ENCODE data around the gene PLXNA2.

Gene PLXNA2

GRCh38 chr1:208047975-208048374 is 196.2 kb downstream of the PLXNA2 start:
- FAIRE-seq, result no peak
- TF ChIP-seq TAF1 (IDR thresholded peaks at IDR 0.05; ENCODE audit: low read depth, low read length) (no peak), PAX5 (IDR thresholded peaks at IDR 0.05; ENCODE audit: insufficient read depth, low read length, severe bottlenecking) (no peak), POLR2AphosphoS5 (IDR thresholded peaks at IDR 0.05; ENCODE audit: low read depth, low read length) (no peak), SPI1 (IDR thresholded peaks at IDR 0.05; ENCODE audit: low read depth, low read length) (no peak), POU2F2 (IDR thresholded peaks at IDR 0.05; ENCODE audit: low read depth, low read length) (no peak), POLR2A (IDR thresholded peaks at IDR 0.05; ENCODE audit: low read depth, low read length) (no peak)
- DNase-seq (ENCODE audit: insufficient read length, low spot score), result no peak

GRCh38 chr1:208047476-208047934 is 196.7 kb downstream of the PLXNA2 start:
- TF ChIP-seq POLR2A (IDR thresholded peaks at IDR 0.05; ENCODE audit: low read depth, low read length) (no peak), PAX5 (IDR thresholded peaks at IDR 0.05; ENCODE audit: insufficient read depth, low read length, severe bottlenecking) (no peak), TAF1 (IDR thresholded peaks at IDR 0.05; ENCODE audit: low read depth, low read length) (no peak), POU2F2 (IDR thresholded peaks at IDR 0.05; ENCODE audit: low read depth, low read length) (no peak), SPI1 (IDR thresholded peaks at IDR 0.05; ENCODE audit: low read depth, low read length) (no peak), POLR2AphosphoS5 (IDR thresholded peaks at IDR 0.05; ENCODE audit: low read depth, low read length) (no peak)
- no peak for DNase-seq (ENCODE audit: insufficient read length, low spot score)
- FAIRE-seq, result no peak

GRCh38 chr1:208045463-208046260 is 198.5 kb downstream of the PLXNA2 start:
- TF ChIP-seq TAF1 (IDR thresholded peaks at IDR 0.05; ENCODE audit: low read depth, low read length) (no peak), PAX5 (IDR thresholded peaks at IDR 0.05; ENCODE audit: insufficient read depth, low read length, severe bottlenecking) (no peak), POLR2A (IDR thresholded peaks at IDR 0.05; ENCODE audit: low read depth, low read length) (no peak), POLR2AphosphoS5 (IDR thresholded peaks at IDR 0.05; ENCODE audit: low read depth, low read length) (no peak), SPI1 (IDR thresholded peaks at IDR 0.05; ENCODE audit: low read depth, low read length) (no peak), POU2F2 (IDR thresholded peaks at IDR 0.05; ENCODE audit: low read depth, low read length) (no peak)
- FAIRE-seq, result no peak
- no peak for DNase-seq (ENCODE audit: insufficient read length, low spot score)

GRCh38 chr1:208044589-208045462 is 199.4 kb downstream of the PLXNA2 start:
- TF ChIP-seq SPI1 (IDR thresholded peaks at IDR 0.05; ENCODE audit: low read depth, low read length) (no peak), POU2F2 (IDR thresholded peaks at IDR 0.05; ENCODE audit: low read depth, low read length) (no peak), TAF1 (IDR thresholded peaks at IDR 0.05; ENCODE audit: low read depth, low read length) (no peak), PAX5 (IDR thresholded peaks at IDR 0.05; ENCODE audit: insufficient read depth, low read length, severe bottlenecking) (no peak)
- DNase-seq (ENCODE audit: insufficient read length, low spot score) (no peak), FAIRE-seq (peak; percentile 52)

- DNase-seq (ENCODE audit: insufficient read length, low spot score), result no peak
- TF ChIP-seq POLR2A (IDR thresholded peaks at IDR 0.05; ENCODE audit: low read depth, low read length) (no peak), TAF1 (IDR thresholded peaks at IDR 0.05; ENCODE audit: low read depth, low read length) (no peak), SPI1 (IDR thresholded peaks at IDR 0.05; ENCODE audit: low read depth, low read length) (no peak), PAX5 (IDR thresholded peaks at IDR 0.05; ENCODE audit: insufficient read depth, low read length, severe bottlenecking) (no peak), POU2F2 (IDR thresholded peaks at IDR 0.05; ENCODE audit: low read depth, low read length) (no peak), POLR2AphosphoS5 (IDR thresholded peaks at IDR 0.05; ENCODE audit: low read depth, low read length) (no peak)
- FAIRE-seq, result no peak
Observed at GRCh38 chr1:208043691-208044181, 200.4 kb downstream of the PLXNA2 start.

GRCh38 chr1:208042868-208043267 is 201.3 kb downstream of the PLXNA2 start:
- TF ChIP-seq POU2F2 (IDR thresholded peaks at IDR 0.05; ENCODE audit: low read depth, low read length) (no peak), SPI1 (IDR thresholded peaks at IDR 0.05; ENCODE audit: low read depth, low read length) (no peak), POLR2A (IDR thresholded peaks at IDR 0.05; ENCODE audit: low read depth, low read length) (no peak), PAX5 (IDR thresholded peaks at IDR 0.05; ENCODE audit: insufficient read depth, low read length, severe bottlenecking) (no peak), POLR2AphosphoS5 (IDR thresholded peaks at IDR 0.05; ENCODE audit: low read depth, low read length) (no peak), TAF1 (IDR thresholded peaks at IDR 0.05; ENCODE audit: low read depth, low read length) (no peak)
- no peak for FAIRE-seq

GRCh38 chr1:208042041-208042615 is 202.1 kb downstream of the PLXNA2 start:
- FAIRE-seq (no peak), DNase-seq (ENCODE audit: insufficient read length, low spot score) (no peak)
- no peak for TF ChIP-seq POLR2A (IDR thresholded peaks at IDR 0.05; ENCODE audit: low read depth, low read length)
- TF ChIP-seq SPI1 (IDR thresholded peaks at IDR 0.05; ENCODE audit: low read depth, low read length), result no peak
- TF ChIP-seq TAF1 (IDR thresholded peaks at IDR 0.05; ENCODE audit: low read depth, low read length), result no peak
- TF ChIP-seq PAX5 (IDR thresholded peaks at IDR 0.05; ENCODE audit: insufficient read depth, low read length, severe bottlenecking), result no peak
- TF ChIP-seq POU2F2 (IDR thresholded peaks at IDR 0.05; ENCODE audit: low read depth, low read length), result no peak
- no peak for TF ChIP-seq POLR2AphosphoS5 (IDR thresholded peaks at IDR 0.05; ENCODE audit: low read depth, low read length)

More at GRCh38 chr1:208042868-208043267, 201.3 kb downstream of the PLXNA2 start:
- DNase-seq (ENCODE audit: insufficient read length, low spot score), result no peak

GRCh38 chr1:208041505-208041904 is 202.7 kb downstream of the PLXNA2 start:
- no peak for FAIRE-seq
- TF ChIP-seq TAF1 (IDR thresholded peaks at IDR 0.05; ENCODE audit: low read depth, low read length) (no peak), POU2F2 (IDR thresholded peaks at IDR 0.05; ENCODE audit: low read depth, low read length) (no peak), PAX5 (IDR thresholded peaks at IDR 0.05; ENCODE audit: insufficient read depth, low read length, severe bottlenecking) (no peak), POLR2AphosphoS5 (IDR thresholded peaks at IDR 0.05; ENCODE audit: low read depth, low read length) (no peak), SPI1 (IDR thresholded peaks at IDR 0.05; ENCODE audit: low read depth, low read length) (no peak)
- DNase-seq (ENCODE audit: insufficient read length, low spot score), result no peak

Data from GM12891 (cell line).